IMR-90 (cell line): ENCODE measurements around the gene ADAMTS13. TPM values are rescaled to one million over a fixed set of nuclear protein-coding genes. Genes with fewer than 3 reads are reported as not detected.
A peak's percentile ranks its signal among the peaks of the same experiment; 100 is the strongest.

Source experiments
- ATAC-seq: fragments of 200-7000 bp; cut with Tn5 transposase; 2 replicates; pipeline ENCODE4 v1.9.1; 2020; ENCODE audit warnings: low read depth, mild to moderate bottlenecking, moderate library complexity
- BruUV-seq: library from RNA; stranded (reverse); fragments of 400-500 nt; replicated peaks from 2 replicates; lab custom pipeline; 2021; lab: Mats Ljungman, UMichigan
- CTCF ChIA-PET: fragments of 300-600 bp; formaldehyde crosslinking; extraction: SDS; loops from one replicate; lab custom pipeline; 2021; ENCODE audit warnings: antibody characterized with exemption; lab: Yijun Ruan, JAX
- POLR2A ChIA-PET: fragments of 300-600 bp; sonication (Branson Sonifier 250); formaldehyde crosslinking; loops from one replicate; lab custom pipeline; 2022; ENCODE audit warnings: antibody characterized with exemption; ENCODE audit not compliant: unreplicated experiment; lab: Charles Lee
- DNase-seq: peaks from one replicate; pipeline ENCODE4 v3.0.0; 2013
- H2AFZ ChIP-seq: replicated peaks from 2 replicates; pipeline ENCODE3; 2013; ENCODE audit warnings: low read length, mild to moderate bottlenecking; ENCODE audit not compliant: poor library complexity
- H2AK5ac ChIP-seq: 2 replicates; pipeline ENCODE4 v1.6.1; 2013; ENCODE audit warnings: low read depth, low read length, inconsistent platforms
- H2AK9ac ChIP-seq: replicated peaks from 2 replicates; pipeline ENCODE3; 2013; ENCODE audit warnings: mild to moderate bottlenecking, low read depth, low read length, moderate library complexity; ENCODE audit not compliant: poor library complexity
- H2BK120ac ChIP-seq: 2 replicates; pipeline ENCODE4 v1.6.1; 2013; ENCODE audit warnings: low read depth, low read length, inconsistent platforms
- H2BK15ac ChIP-seq: 3 replicates; pipeline ENCODE4 v1.6.1; 2013; ENCODE audit warnings: low read depth, low read length, inconsistent platforms
- H2BK20ac ChIP-seq: 2 replicates; pipeline ENCODE4 v1.6.1; 2013; ENCODE audit warnings: low read depth, mild to moderate bottlenecking, inconsistent platforms, low read length, moderate library complexity
- H2BK5ac ChIP-seq: 2 replicates; pipeline ENCODE4 v1.6.1; 2013; ENCODE audit warnings: mild to moderate bottlenecking, low read depth, low read length, inconsistent platforms; ENCODE audit not compliant: poor library complexity, severe bottlenecking
- H3K14ac ChIP-seq: replicated peaks from 2 replicates; pipeline ENCODE4 v1.6.1; 2013; ENCODE audit warnings: low read depth, low read length, inconsistent platforms
- H3K18ac ChIP-seq: 2 replicates; pipeline ENCODE4 v1.6.1; 2013; ENCODE audit warnings: low read depth, low read length, control low read depth
- H3K23ac ChIP-seq: 2 replicates; pipeline ENCODE4 v1.6.1; 2013; ENCODE audit warnings: low read depth, low read length, inconsistent platforms
- H3K27ac ChIP-seq: 2 replicates; pipeline ENCODE4 v1.5.1; 2013; ENCODE audit warnings: mild to moderate bottlenecking, control low read depth, low read length; ENCODE audit not compliant: insufficient read depth
- H3K27me3 ChIP-seq: 2 replicates; pipeline ENCODE4 v1.6.1; 2013; ENCODE audit warnings: low read length; ENCODE audit not compliant: control insufficient read depth, insufficient read depth
- H3K36me3 ChIP-seq: 2 replicates; pipeline ENCODE4 v1.6.1; 2013; ENCODE audit warnings: low read length, mixed read lengths; ENCODE audit not compliant: control insufficient read depth, insufficient read depth
- H3K4ac ChIP-seq: 2 replicates; pipeline ENCODE4 v1.6.1; 2013; ENCODE audit warnings: low read depth, low read length, inconsistent platforms
- H3K4me1 ChIP-seq: 2 replicates; pipeline ENCODE4 v1.6.1; 2013; ENCODE audit warnings: low read length, mixed read lengths; ENCODE audit not compliant: control insufficient read depth, insufficient read depth
- H3K4me2 ChIP-seq: 2 replicates; pipeline ENCODE4 v1.6.1; 2013; ENCODE audit warnings: low read depth, mild to moderate bottlenecking, control low read depth, low read length, moderate library complexity
- H3K4me3 ChIP-seq: 2 replicates; pipeline ENCODE4 v1.5.1; 2013; ENCODE audit warnings: low read depth, mild to moderate bottlenecking, control low read depth, low read length, moderate library complexity; ENCODE audit not compliant: insufficient read depth
- H3K56ac ChIP-seq: 2 replicates; pipeline ENCODE4 v1.6.1; 2013; ENCODE audit warnings: low read length, inconsistent platforms; ENCODE audit not compliant: insufficient read depth; ENCODE audit errors: extremely low read depth
- H3K79me1 ChIP-seq, 2 experiments: 2 replicates each; pipeline ENCODE4 v1.6.1; 2013; ENCODE audit warnings: low read length in 2 of 2, inconsistent platforms in 1 of 2, low read depth in 1 of 2
- H3K9ac ChIP-seq: 2 replicates; pipeline ENCODE4 v1.6.1; 2013; ENCODE audit warnings: low read depth, low read length, control low read depth
- H3K9me1 ChIP-seq: 2 replicates; pipeline ENCODE4 v1.6.1; 2013; ENCODE audit warnings: low read length, inconsistent platforms; ENCODE audit not compliant: insufficient read depth
- H3K9me3 ChIP-seq: 2 replicates; pipeline ENCODE4 v1.6.1; 2013; ENCODE audit warnings: low read length; ENCODE audit not compliant: control insufficient read depth, insufficient read depth
- H4K20me1 ChIP-seq: 2 replicates; pipeline ENCODE4 v1.6.1; 2013; ENCODE audit warnings: low read length, inconsistent platforms; ENCODE audit not compliant: insufficient read depth
- H4K5ac ChIP-seq: 2 replicates; pipeline ENCODE4 v1.6.1; 2013; ENCODE audit warnings: mild to moderate bottlenecking, low read depth, low read length, control low read depth
- H4K8ac ChIP-seq, 2 experiments: 2 replicates each; pipeline ENCODE4 v1.6.1; 2013; ENCODE audit warnings: low read depth in 2 of 2, low read length in 2 of 2, control low read depth in 1 of 2, inconsistent platforms in 1 of 2
- H4K91ac ChIP-seq: 2 replicates; pipeline ENCODE4 v1.6.1; 2013; ENCODE audit warnings: low read depth, low read length, inconsistent platforms; ENCODE audit not compliant: insufficient read depth
- MAZ ChIP-seq: IDR thresholded peaks from 2 replicates; pipeline ENCODE4 v1.6.1; 2012; ENCODE audit warnings: low read depth, mild to moderate bottlenecking, low read length, improper control_type of control experiment, moderate library complexity, borderline replicate concordance
- MXI1 ChIP-seq: IDR thresholded peaks from 2 replicates; pipeline ENCODE4 v1.6.1; 2012; ENCODE audit warnings: low read depth, mild to moderate bottlenecking, low read length, moderate library complexity, borderline replicate concordance
- POLR2A ChIP-seq: IDR thresholded peaks from 2 replicates; pipeline ENCODE4 v1.6.1; 2012; ENCODE audit warnings: mild to moderate bottlenecking, low read depth, low read length
- RCOR1 ChIP-seq: IDR thresholded peaks from 2 replicates; pipeline ENCODE4 v1.6.1; 2012; ENCODE audit warnings: mild to moderate bottlenecking, low read length, improper control_type of control experiment; ENCODE audit not compliant: insufficient replicate concordance
- SMC3 ChIP-seq: fragments of 150-350 bp; IDR thresholded peaks from 2 replicates; pipeline ENCODE4 v1.6.1; 2016; ENCODE audit warnings: low read depth, mild to moderate bottlenecking, antibody characterized with exemption, low read length, moderate library complexity
- WGBS, 2 experiments: methylation state at CpG; one replicate each; pipeline versions ENCODE4 v1.1.5 to v1.1.7; 2013; ENCODE audit warnings: missing lambda C conversion rate in 2 of 2; ENCODE audit not compliant: insufficient read length in 1 of 2; ENCODE audit errors: extremely low coverage in 2 of 2; 5-methylcytosine and 5-hydroxymethylcytosine counted together
- dilution Hi-C: fragments of 300-500 bp; cut with HindIII; formaldehyde crosslinking; loops from one replicate; pipeline ENCODE4 v1.14.3; 2018; ENCODE audit warnings: low sequenced_read_pairs; ENCODE audit not compliant: unreplicated experiment
- in situ Hi-C: fragments of 300-500 bp; cut with MboI; formaldehyde crosslinking; loops from 3 replicates; pipeline ENCODE4 v1.14.3; 2019; ENCODE audit warnings: low sequenced_read_pairs, inconsistent platforms, mixed read lengths
- intact Hi-C: fragments of 100-400 bp; cut with micrococcal nuclease; formaldehyde crosslinking; loops from 2 replicates; pipeline ENCODE4 v1.10.0; 2022
- polyA plus RNA-seq, 3 experiments: library from polyadenylated mRNA; depleted of rRNA; stranded (reverse); fragments of >200 nt; gene quantifications; 2 replicates each; pipeline ENCODE4 v1.2.3, GENCODE V29; 2012; ENCODE audit warnings: low replicate concordance in 1 of 3
- total RNA-seq: library from RNA; depleted of rRNA; stranded (reverse); fragments of >200 nt; gene quantifications from 2 replicates; pipeline ENCODE4 v1.2.3, GENCODE V29; 2012
- TF ChIP-seq, protein P1 (sequence below): fragments of 150-350 bp; IDR thresholded peaks from 2 replicates; pipeline ENCODE4 v1.6.1; 2017; ENCODE audit warnings: mild to moderate bottlenecking, antibody characterized with exemption, low read length, low read depth
- TF ChIP-seq, protein P2 (sequence below): fragments of 150-350 bp; IDR thresholded peaks from 2 replicates; pipeline ENCODE4 v1.6.1; 2016; ENCODE audit warnings: low read depth, mild to moderate bottlenecking, low read length, moderate library complexity, borderline replicate concordance

The ADAMTS13 gene
- total and polyA plus RNA-seq, 2 of the 4 experiments (the other 2 are of a cell fraction): 0.18 to 2.8 TPM

DNA sequence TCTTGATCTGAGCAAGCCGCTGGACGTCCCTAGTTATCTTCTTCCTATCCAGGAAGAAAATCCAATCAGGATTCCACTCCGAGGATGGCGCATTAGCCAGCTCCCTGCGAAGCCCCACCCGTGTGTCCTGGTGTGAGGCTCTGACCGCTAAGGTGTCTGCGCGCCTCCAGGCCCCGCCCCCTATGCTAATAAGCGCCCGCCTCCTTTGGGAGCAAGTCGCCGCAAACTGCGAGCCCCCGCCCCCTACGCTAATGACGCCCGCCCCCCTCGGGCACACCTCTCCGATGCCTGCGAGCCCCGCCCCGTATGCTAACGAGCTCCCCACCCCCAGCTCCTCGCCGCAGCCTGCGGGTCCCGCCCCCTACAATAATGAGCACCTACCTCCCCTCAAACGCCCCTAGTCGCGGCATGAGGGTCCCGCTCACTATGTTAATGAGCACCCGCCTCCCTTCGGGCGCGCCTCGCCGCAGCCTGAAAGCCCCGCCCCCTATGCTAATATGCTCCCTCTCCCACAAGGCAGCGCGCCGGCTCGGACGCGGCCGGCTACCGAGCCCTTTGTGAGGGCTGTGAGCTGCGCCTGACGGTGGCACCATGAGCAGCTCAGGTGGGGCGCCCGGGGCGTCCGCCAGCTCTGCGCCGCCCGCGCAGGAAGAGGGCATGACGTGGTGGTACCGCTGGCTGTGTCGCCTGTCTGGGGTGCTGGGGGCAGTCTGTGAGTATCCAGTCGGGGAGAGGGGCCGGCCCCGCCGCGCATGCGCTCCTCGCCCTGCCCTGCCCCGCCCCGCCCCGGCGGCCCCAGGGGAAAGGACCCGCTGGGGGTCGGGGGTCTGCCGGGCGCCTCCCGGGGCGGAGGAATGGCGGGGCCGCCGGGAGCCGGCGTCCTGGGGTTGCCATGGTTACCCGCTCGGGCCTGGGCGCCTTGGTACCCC is 37.6 kb downstream of the ADAMTS13 start, which contains the start of gene CACFD1:
TSS of gene CACFD1 (plus strand) at position 503 of the 929 bp plus-strand sequence. CDS start at position 592, 89 bp downstream.
- dilution Hi-C loops: no loop called here
- no TSS peak for BruUV-seq
- ATAC-seq (peak; percentile 93), DNase-seq (peak; percentile 81)
- Histone ChIP-seq H3K27ac (peak within 1 kb of the TSS; percentile 73), H2AK9ac (peak within 1 kb of the TSS; percentile 95), H3K9ac (peak within 1 kb of the TSS; percentile 80), H3K9me3 (no peaks in the 10 kb centered on the region), H2BK120ac (peak within 1 kb of the TSS; percentile 77), H2BK20ac (no peak within 1 kb of the TSS), H4K20me1 (no peaks in the 10 kb centered on the region), H4K8ac (peak within 1 kb of the TSS; percentile 57 to 94), H2AK5ac (peak within 1 kb of the TSS; percentile 91), H3K9me1 (0 out of 2 replicates have a peak, but pooled peaks cover 4% of the 10 kb centered on the region), H3K56ac (no peak within 1 kb of the TSS), H3K36me3 (no peaks in the 10 kb centered on the region), H3K23ac (peak within 1 kb of the TSS; percentile 87; the same call in 1 of the 2 replicates), H3K4ac (peak within 1 kb of the TSS; percentile 92), H3K4me1 (peaks cover 7% of the 10 kb centered on the region; the same call in 1 of the 2 replicates), H2BK5ac (peak within 1 kb of the TSS; percentile 74), H3K18ac (peak within 1 kb of the TSS; percentile 33; the same call in 1 of the 2 replicates), H3K14ac (peak within 1 kb of the TSS; percentile 92), H4K5ac (peak within 1 kb of the TSS; percentile 34), H3K4me3 (peak within 1 kb of the TSS; percentile 73), H4K91ac (peak within 1 kb of the TSS; percentile 70), H3K4me2 (peak within 1 kb of the TSS; percentile 81), H2BK15ac (peak within 1 kb of the TSS; percentile 9; the same call in 2 of the 3 replicates), H3K27me3 (no peaks in the 10 kb centered on the region), H3K79me1 (peaks cover 0 to 6% of the 10 kb centered on the region in 2 experiments; a peak in 3 of 4 replicates), H2AFZ (peak within 1 kb of the TSS; percentile 100)
- in situ Hi-C loops: no loop called here
- ChIA-PET POLR2A (interaction anchor here (0.8 kb wide), 1 partner anchor 15 kb away, joined by 3 read pairs; no protein-coding TSS in a partner anchor), CTCF (no interaction called here)
- TF ChIP-seq MAZ: peak; percentile 57
- TF ChIP-seq RCOR1: no peak
- TF ChIP-seq, protein P1, sequence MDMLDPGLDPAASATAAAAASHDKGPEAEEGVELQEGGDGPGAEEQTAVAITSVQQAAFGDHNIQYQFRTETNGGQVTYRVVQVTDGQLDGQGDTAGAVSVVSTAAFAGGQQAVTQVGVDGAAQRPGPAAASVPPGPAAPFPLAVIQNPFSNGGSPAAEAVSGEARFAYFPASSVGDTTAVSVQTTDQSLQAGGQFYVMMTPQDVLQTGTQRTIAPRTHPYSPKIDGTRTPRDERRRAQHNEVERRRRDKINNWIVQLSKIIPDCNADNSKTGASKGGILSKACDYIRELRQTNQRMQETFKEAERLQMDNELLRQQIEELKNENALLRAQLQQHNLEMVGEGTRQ: no peak
- TF ChIP-seq POLR2A: peak; percentile 77
- TF ChIP-seq, protein P2, sequence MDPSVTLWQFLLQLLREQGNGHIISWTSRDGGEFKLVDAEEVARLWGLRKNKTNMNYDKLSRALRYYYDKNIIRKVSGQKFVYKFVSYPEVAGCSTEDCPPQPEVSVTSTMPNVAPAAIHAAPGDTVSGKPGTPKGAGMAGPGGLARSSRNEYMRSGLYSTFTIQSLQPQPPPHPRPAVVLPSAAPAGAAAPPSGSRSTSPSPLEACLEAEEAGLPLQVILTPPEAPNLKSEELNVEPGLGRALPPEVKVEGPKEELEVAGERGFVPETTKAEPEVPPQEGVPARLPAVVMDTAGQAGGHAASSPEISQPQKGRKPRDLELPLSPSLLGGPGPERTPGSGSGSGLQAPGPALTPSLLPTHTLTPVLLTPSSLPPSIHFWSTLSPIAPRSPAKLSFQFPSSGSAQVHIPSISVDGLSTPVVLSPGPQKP: no peak
- TF ChIP-seq MXI1: no peak
- TF ChIP-seq SMC3: no peak
- intact Hi-C loops: loop anchor here (5.0 kb wide), 1 partner anchor 37 kb away; the partner anchor contains the start of gene ADAMTS13
- 0% methylated on average over 18 of the region's 86 CpGs; no CpG with 5 or more reads in 1 of the 2 experiments for WGBS, 2 experiments
